GM23248 (cell line): Measurements from ENCODE around the gene KDM5C.

Experiments used
- EZH2 ChIP-seq: fragments of 200-600 bp; sonication (generic); IDR thresholded peaks from 2 replicates; pipeline ENCODE4 v1.6.1; 2018; ENCODE audit warnings: antibody characterized with exemption, mild to moderate bottlenecking; ENCODE audit not compliant: insufficient read depth, poor library complexity, severe bottlenecking
- EZH2phosphoT487 ChIP-seq: fragments of 200-600 bp; sonication (generic); IDR thresholded peaks from 2 replicates; pipeline ENCODE4 v1.6.1; 2018; ENCODE audit warnings: antibody characterized with exemption, moderate library complexity, mild to moderate bottlenecking, low read depth; ENCODE audit not compliant: insufficient read depth

- TF ChIP-seq EZH2 (no peak), EZH2phosphoT487 (no peak)
Measured at GRCh38 chrX:53268173-53268572, 43.2 kb upstream of the KDM5C start.
